Measurements from ENCODE around the gene TTC34.
"Not testable (repeated sequence)": the region's sequence is repeated elsewhere in the genome, so short reads cannot be mapped to it uniquely, and the experiment has no call there.

The TTC34 gene

DNA sequence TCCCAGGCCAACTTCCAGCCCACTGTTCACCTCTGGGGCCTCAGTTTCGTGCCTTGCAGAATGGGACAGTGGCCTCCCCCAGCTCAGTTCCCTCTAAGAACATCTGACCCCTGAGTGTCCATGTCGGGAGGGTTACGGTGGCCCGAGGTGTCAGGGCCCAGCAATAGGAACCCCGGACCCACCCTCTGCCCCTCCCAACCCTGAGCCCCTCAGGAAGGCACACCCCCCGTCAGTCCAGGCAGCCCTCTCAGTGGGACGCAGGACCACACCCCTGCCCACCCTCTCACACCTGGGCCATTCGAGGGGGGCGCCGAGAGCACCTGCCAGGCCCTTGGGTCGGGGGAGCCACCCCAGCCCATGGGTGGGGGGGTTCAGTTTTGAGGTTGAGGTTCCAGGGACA, 447 bp downstream of the TTC34 start:
- DNase-seq: no peak
- no peak overlapping the region for H3K27ac ChIP-seq (ENCODE audit: low read length)
- H3K4me2 ChIP-seq (ENCODE audit: insufficient read depth, low read length): no peak overlapping the region
- no peaks in the 10 kb centered on the region for H3K4me1 ChIP-seq (ENCODE audit: insufficient read depth, low read length)
- no peaks in the 10 kb centered on the region for H3K36me3 ChIP-seq (ENCODE audit: insufficient read depth, low read length)
- H2AFZ ChIP-seq (ENCODE audit: low read depth, low read length): no peak overlapping the region
- no peak for TF ChIP-seq EZH2 (IDR thresholded peaks at IDR 0.05; ENCODE audit: borderline replicate concordance, low read depth, low read length, severe bottlenecking)
- TF ChIP-seq, protein P1, sequence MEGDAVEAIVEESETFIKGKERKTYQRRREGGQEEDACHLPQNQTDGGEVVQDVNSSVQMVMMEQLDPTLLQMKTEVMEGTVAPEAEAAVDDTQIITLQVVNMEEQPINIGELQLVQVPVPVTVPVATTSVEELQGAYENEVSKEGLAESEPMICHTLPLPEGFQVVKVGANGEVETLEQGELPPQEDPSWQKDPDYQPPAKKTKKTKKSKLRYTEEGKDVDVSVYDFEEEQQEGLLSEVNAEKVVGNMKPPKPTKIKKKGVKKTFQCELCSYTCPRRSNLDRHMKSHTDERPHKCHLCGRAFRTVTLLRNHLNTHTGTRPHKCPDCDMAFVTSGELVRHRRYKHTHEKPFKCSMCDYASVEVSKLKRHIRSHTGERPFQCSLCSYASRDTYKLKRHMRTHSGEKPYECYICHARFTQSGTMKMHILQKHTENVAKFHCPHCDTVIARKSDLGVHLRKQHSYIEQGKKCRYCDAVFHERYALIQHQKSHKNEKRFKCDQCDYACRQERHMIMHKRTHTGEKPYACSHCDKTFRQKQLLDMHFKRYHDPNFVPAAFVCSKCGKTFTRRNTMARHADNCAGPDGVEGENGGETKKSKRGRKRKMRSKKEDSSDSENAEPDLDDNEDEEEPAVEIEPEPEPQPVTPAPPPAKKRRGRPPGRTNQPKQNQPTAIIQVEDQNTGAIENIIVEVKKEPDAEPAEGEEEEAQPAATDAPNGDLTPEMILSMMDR (IDR thresholded peaks at IDR 0.05; ENCODE audit: borderline replicate concordance, extremely low read depth, low read length, poor library complexity, severe bottlenecking): no peak
- ATAC-seq (ENCODE audit: insufficient read depth, low read depth): no peak
- no peak overlapping the region for H3K9ac ChIP-seq (ENCODE audit: low read depth, low read length)
- H3K9me3 ChIP-seq (ENCODE audit: insufficient read depth, low read length, severe bottlenecking): no peaks in the 10 kb centered on the region
- no peak overlapping the region for H3K4me3 ChIP-seq (ENCODE audit: low read depth in 1 of 2, low read length in 2 of 2)
- H3K79me2 ChIP-seq (ENCODE audit: insufficient read depth, low read length): no peaks in the 10 kb centered on the region
- no peaks in the 10 kb centered on the region for H3K27me3 ChIP-seq (ENCODE audit: insufficient read depth, low read length, poor library complexity)
- no peaks in the 10 kb centered on the region; the same call in 1 of the 2 replicates for H4K20me1 ChIP-seq (ENCODE audit: insufficient read depth, low read length)

DNA sequence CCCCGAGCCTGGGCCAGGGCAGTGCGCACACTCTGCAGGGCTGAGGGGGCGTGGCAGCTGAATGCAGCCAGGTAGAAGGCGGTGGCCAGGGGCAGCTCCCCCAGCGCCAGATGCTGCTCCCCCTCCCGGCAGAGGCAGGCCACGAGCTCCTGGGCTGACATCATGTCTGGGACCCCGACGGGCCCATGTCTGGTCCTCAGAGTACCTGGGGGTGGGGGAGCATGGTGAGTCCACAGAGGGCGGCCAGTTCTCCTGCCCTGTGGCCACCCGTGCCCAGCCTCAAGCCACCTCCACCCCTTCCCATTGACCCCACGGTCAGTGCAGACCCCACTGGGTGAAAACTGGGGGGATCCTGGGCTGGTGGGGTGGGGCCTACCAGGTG, 838 bp downstream of the TTC34 start:
- H3K4me2 ChIP-seq (ENCODE audit: insufficient read depth, low read length): no peak overlapping the region
- no peaks in the 10 kb centered on the region for H3K27me3 ChIP-seq (ENCODE audit: insufficient read depth, low read length, poor library complexity)
- H3K4me1 ChIP-seq (ENCODE audit: insufficient read depth, low read length): no peaks in the 10 kb centered on the region
- no peaks in the 10 kb centered on the region; the same call in 1 of the 2 replicates for H4K20me1 ChIP-seq (ENCODE audit: insufficient read depth, low read length)
- H3K36me3 ChIP-seq (ENCODE audit: insufficient read depth, low read length): no peaks in the 10 kb centered on the region
- TF ChIP-seq EZH2 (IDR thresholded peaks at IDR 0.05; ENCODE audit: borderline replicate concordance, low read depth, low read length, severe bottlenecking): no peak
- TF ChIP-seq, protein P1 (IDR thresholded peaks at IDR 0.05; ENCODE audit: borderline replicate concordance, extremely low read depth, low read length, poor library complexity, severe bottlenecking): no peak
- no peaks in the 10 kb centered on the region for H3K9me3 ChIP-seq (ENCODE audit: insufficient read depth, low read length, severe bottlenecking)
- no peak overlapping the region for H2AFZ ChIP-seq (ENCODE audit: low read depth, low read length)
- no peak overlapping the region for H3K4me3 ChIP-seq (ENCODE audit: low read depth in 1 of 2, low read length in 2 of 2)
- no peak for ATAC-seq (ENCODE audit: insufficient read depth, low read depth)
- no peak overlapping the region for H3K9ac ChIP-seq (ENCODE audit: low read depth, low read length)
- H3K27ac ChIP-seq (ENCODE audit: low read length): no peak overlapping the region
- DNase-seq: no peak
- no peaks in the 10 kb centered on the region for H3K79me2 ChIP-seq (ENCODE audit: insufficient read depth, low read length)

DNA sequence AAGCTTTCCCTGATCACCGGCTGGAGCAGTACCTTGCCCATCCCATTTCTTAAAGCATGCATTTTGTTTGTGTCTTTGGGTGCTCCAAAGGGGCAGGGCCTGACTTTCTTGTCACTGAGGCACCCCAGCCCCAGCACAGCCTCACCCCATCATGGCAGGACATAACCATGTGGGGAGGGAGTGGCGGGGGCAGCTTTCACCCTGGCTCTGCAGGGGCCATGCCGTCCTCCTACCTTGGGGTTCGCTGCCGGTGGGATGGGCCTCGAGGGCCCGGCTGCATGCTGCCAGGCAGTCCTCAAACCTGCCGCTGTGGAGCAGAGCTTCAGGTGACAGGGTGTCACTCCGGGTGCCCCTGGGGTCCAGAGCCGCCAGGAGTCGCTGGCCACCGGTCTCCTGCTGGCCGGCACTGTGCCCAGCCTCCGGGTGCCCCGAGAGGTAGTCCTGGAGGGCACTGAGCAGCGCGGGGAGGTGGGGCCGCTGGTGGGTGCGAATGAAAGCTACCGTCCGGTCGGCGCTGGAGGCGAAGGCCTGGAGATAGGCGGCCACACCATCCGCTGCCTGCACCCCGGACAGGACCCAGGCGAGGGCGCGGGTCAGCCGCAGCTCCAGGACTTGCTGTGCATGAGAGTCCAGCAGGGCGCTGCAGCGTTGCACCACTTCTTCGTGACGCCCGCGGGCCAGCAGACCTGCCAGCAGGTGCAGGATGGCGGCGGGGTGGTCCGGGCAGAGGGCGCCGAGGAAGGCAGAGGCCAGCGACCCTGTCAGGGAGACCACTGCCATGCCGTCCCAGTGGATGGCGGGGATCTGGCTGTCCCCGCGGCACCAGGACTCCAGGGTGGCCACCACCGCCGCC, 1.5 kb downstream of the TTC34 start:
- Histone ChIP-seq H3K4me3 (ENCODE audit: low read depth in 1 of 2, low read length in 2 of 2) (no peak overlapping the region), H3K79me2 (ENCODE audit: insufficient read depth, low read length) (no peaks in the 10 kb centered on the region), H3K27me3 (ENCODE audit: insufficient read depth, low read length, poor library complexity) (no peaks in the 10 kb centered on the region), H3K27ac (ENCODE audit: low read length) (no peak overlapping the region), H4K20me1 (ENCODE audit: insufficient read depth, low read length) (no peaks in the 10 kb centered on the region; the same call in 1 of the 2 replicates), H3K4me1 (ENCODE audit: insufficient read depth, low read length) (no peaks in the 10 kb centered on the region), H3K9me3 (ENCODE audit: insufficient read depth, low read length, severe bottlenecking) (no peaks in the 10 kb centered on the region), H3K4me2 (ENCODE audit: insufficient read depth, low read length) (no peak overlapping the region), H2AFZ (ENCODE audit: low read depth, low read length) (no peak overlapping the region), H3K36me3 (ENCODE audit: insufficient read depth, low read length) (no peaks in the 10 kb centered on the region), H3K9ac (ENCODE audit: low read depth, low read length) (no peak overlapping the region)
- DNase-seq (no peak), ATAC-seq (ENCODE audit: insufficient read depth, low read depth) (no peak)
- TF ChIP-seq, protein P1 (IDR thresholded peaks at IDR 0.05; ENCODE audit: borderline replicate concordance, extremely low read depth, low read length, poor library complexity, severe bottlenecking): no peak
- TF ChIP-seq EZH2 (IDR thresholded peaks at IDR 0.05; ENCODE audit: borderline replicate concordance, low read depth, low read length, severe bottlenecking): no peak

DNA sequence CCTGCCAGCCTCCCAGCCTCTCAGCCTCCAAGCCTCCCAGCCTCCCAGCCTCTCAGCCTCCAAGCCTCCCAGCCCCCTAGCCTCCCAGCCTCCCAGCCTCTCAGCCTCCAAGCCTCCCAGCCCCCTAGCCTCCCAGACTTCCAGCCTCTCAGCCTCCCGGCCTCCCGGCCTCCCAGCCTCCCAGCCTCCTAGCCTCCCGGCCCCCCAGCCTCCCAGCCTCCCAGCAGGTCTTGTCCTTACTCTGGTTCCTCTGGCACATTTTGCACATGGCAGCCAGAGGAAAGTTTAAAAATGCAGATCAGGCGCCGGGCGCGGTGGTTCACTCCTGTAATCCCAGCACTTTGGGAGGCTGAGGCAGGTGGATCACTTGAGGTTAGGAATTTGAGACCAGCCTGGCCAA, 2.5 kb downstream of the TTC34 start:
- H3K4me2 ChIP-seq (ENCODE audit: insufficient read depth, low read length): not testable (repeated sequence)

More for the DNA sequence above, 2.5 kb downstream of the TTC34 start:
- H3K27me3 ChIP-seq (ENCODE audit: insufficient read depth, low read length, poor library complexity); H3K36me3 ChIP-seq (ENCODE audit: insufficient read depth, low read length); H4K20me1 ChIP-seq (ENCODE audit: insufficient read depth, low read length); H3K27ac ChIP-seq (ENCODE audit: low read length); ATAC-seq (ENCODE audit: insufficient read depth, low read depth); H3K4me3 ChIP-seq (ENCODE audit: low read depth in 1 of 2, low read length in 2 of 2); H3K79me2 ChIP-seq (ENCODE audit: insufficient read depth, low read length); H3K4me1 ChIP-seq (ENCODE audit: insufficient read depth, low read length); DNase-seq; H3K9me3 ChIP-seq (ENCODE audit: insufficient read depth, low read length, severe bottlenecking); H3K9ac ChIP-seq (ENCODE audit: low read depth, low read length); H2AFZ ChIP-seq (ENCODE audit: low read depth, low read length): not testable (repeated sequence)

Data from DND-41 (cell line).